ENCODE data around the gene TCF4. TPM values are rescaled to one million over a fixed set of nuclear protein-coding genes. Genes with fewer than 3 reads are reported as not detected.
A peak's percentile ranks its signal among the peaks of the same experiment; 100 is the strongest.

The TCF4 gene
- total RNA-seq, 1 donor from 2014 or later = 199 TPM

GRCh38 chr18:55340998-55341397 lies 247.0 kb downstream of the TCF4 start:
- H3K27me3 Mint-ChIP-seq (ENCODE audit: unreplicated experiment) = no peaks in the 10 kb centered on the region
- no peaks in the 10 kb centered on the region for H3K36me3 Mint-ChIP-seq (ENCODE audit: unreplicated experiment)
- peaks cover 31% of the 10 kb centered on the region for H3K4me1 Mint-ChIP-seq (ENCODE audit: low read depth, unreplicated experiment)
- no peak for DNase-seq
- H3K9me3 Mint-ChIP-seq (ENCODE audit: unreplicated experiment) = no peaks in the 10 kb centered on the region
- no peak overlapping the region for H3K4me3 Mint-ChIP-seq (ENCODE audit: unreplicated experiment)
- TF ChIP-seq CTCF (IDR thresholded peaks at IDR 0.05; ENCODE audit: partially characterized antibody, unreplicated experiment) = no peak
- no peak overlapping the region for H3K27ac Mint-ChIP-seq (ENCODE audit: unreplicated experiment)

DNA sequence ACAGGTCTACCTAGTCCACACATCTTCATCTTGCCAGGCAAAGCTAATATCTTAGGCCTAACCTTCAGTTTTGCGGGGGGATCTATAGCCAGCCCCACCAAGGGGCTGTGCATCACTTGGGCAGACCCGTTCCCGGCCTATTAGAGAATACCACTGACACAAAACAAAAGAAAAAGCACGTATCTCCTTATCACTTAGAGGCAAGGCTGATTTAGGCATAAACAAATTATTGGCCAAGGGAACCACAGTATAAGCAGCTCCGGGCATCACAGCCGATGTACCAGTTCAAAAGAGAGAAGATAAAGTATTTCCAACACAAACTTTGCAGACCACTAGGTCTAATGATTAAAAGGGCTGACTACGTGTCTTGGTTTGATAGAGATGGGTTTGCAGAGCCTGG lies 248.0 kb downstream of the TCF4 start:
- Mint-ChIP-seq H3K4me1 (ENCODE audit: low read depth, unreplicated experiment) (peaks cover 31% of the 10 kb centered on the region), H3K36me3 (ENCODE audit: unreplicated experiment) (no peaks in the 10 kb centered on the region), H3K4me3 (ENCODE audit: unreplicated experiment) (no peak overlapping the region), H3K9me3 (ENCODE audit: unreplicated experiment) (no peaks in the 10 kb centered on the region), H3K27me3 (ENCODE audit: unreplicated experiment) (no peaks in the 10 kb centered on the region), H3K27ac (ENCODE audit: unreplicated experiment) (no peak overlapping the region)
- no peak for TF ChIP-seq CTCF (IDR thresholded peaks at IDR 0.05; ENCODE audit: partially characterized antibody, unreplicated experiment)
- DNase-seq = no peak

GRCh38 chr18:55338978-55339650 lies 248.9 kb downstream of the TCF4 start:
- no peak for TF ChIP-seq CTCF (IDR thresholded peaks at IDR 0.05; ENCODE audit: partially characterized antibody, unreplicated experiment)
- Mint-ChIP-seq H3K9me3 (ENCODE audit: unreplicated experiment) (no peaks in the 10 kb centered on the region), H3K4me1 (ENCODE audit: low read depth, unreplicated experiment) (peaks cover 31% of the 10 kb centered on the region), H3K4me3 (ENCODE audit: unreplicated experiment) (no peak overlapping the region), H3K27ac (ENCODE audit: unreplicated experiment) (peak overlapping the region; percentile 20), H3K27me3 (ENCODE audit: unreplicated experiment) (no peaks in the 10 kb centered on the region), H3K36me3 (ENCODE audit: unreplicated experiment) (no peaks in the 10 kb centered on the region)
- no peak for DNase-seq

- H3K4me3 Mint-ChIP-seq (ENCODE audit: unreplicated experiment) = peak overlapping the region; percentile 1
- H3K36me3 Mint-ChIP-seq (ENCODE audit: unreplicated experiment) = no peaks in the 10 kb centered on the region
- DNase-seq = no peak
- peak overlapping the region; percentile 56 for H3K27ac Mint-ChIP-seq (ENCODE audit: unreplicated experiment)
- H3K9me3 Mint-ChIP-seq (ENCODE audit: unreplicated experiment) = no peaks in the 10 kb centered on the region
- H3K4me1 Mint-ChIP-seq (ENCODE audit: low read depth, unreplicated experiment) = peaks cover 33% of the 10 kb centered on the region
- TF ChIP-seq CTCF (IDR thresholded peaks at IDR 0.05; ENCODE audit: partially characterized antibody, unreplicated experiment) = no peak
- no peaks in the 10 kb centered on the region for H3K27me3 Mint-ChIP-seq (ENCODE audit: unreplicated experiment)
Observed at GRCh38 chr18:55337908-55338521, 250.0 kb downstream of the TCF4 start.

DNA sequence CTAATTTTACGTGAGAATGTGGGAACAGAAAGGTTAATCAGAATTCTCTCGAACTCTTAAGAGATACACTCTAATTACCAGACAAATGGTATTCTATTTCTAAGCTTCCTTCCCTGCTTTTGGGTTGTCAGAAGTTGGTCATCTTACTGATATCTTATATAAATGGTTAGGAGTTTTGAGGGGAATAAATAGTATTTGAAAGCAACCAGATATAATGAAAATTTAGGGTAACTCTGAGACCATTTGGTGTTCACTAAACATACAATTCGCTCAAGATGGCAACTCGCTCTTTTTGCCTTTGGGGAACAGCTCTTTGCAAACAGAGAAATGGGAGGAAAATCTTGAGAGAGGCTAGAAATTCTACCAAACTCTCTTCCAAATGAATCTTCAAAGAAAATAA lies 250.9 kb downstream of the TCF4 start:
- H3K27ac Mint-ChIP-seq (ENCODE audit: unreplicated experiment) = no peak overlapping the region

More for the DNA sequence above, 250.9 kb downstream of the TCF4 start:
- DNase-seq = no peak
- Mint-ChIP-seq H3K36me3 (ENCODE audit: unreplicated experiment) (no peaks in the 10 kb centered on the region), H3K9me3 (ENCODE audit: unreplicated experiment) (no peaks in the 10 kb centered on the region), H3K27me3 (ENCODE audit: unreplicated experiment) (no peaks in the 10 kb centered on the region), H3K4me3 (ENCODE audit: unreplicated experiment) (no peak overlapping the region), H3K4me1 (ENCODE audit: low read depth, unreplicated experiment) (peaks cover 33% of the 10 kb centered on the region)
- TF ChIP-seq CTCF (IDR thresholded peaks at IDR 0.05; ENCODE audit: partially characterized antibody, unreplicated experiment) = no peak
